ENCODE measurements around the gene MRPL16.
"Not testable (repeated sequence)": the region's sequence is repeated elsewhere in the genome, so short reads cannot be mapped to it uniquely, and the experiment has no call there.

Gene MRPL16

DNA sequence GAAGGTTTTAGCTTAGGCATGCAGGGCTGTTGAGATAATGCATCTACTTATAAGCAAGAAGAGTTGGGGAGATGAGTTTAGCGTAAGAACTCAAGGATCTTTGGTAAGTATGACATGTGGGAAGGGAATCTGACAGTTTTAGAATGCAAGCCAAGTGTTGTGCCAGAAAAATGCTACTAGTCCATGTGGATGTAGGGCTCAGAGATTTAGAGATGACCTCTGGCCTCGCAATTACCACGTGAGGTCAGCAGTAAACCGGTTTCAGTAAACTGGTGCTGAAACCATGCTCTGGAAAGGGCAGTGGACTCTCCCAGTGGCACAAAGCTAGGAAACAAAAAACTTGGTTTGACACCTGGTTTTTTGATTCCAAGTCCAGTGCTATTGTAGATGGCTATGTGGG lies 18.9 kb downstream of the MRPL16 start:
- Histone ChIP-seq H4K20me1 (ENCODE audit: insufficient read depth) (no peaks in the 10 kb centered on the region), H3K9ac (no peak overlapping the region), H2AFZ (ENCODE audit: low read depth) (no peak overlapping the region), H3K27ac (no peak overlapping the region), H3K4me3 (IDR thresholded peaks at IDR 0.05; ENCODE audit: insufficient read depth, low read depth, low read length) (no peak overlapping the region), H3K4me2 (no peak overlapping the region), H3K79me2 (ENCODE audit: insufficient read depth, low read depth) (no peaks in the 10 kb centered on the region), H3K36me3 (ENCODE audit: insufficient read depth) (no peaks in the 10 kb centered on the region), H3K27me3 (ENCODE audit: insufficient read depth, low read depth) (no peaks in the 10 kb centered on the region), H3K4me1 (ENCODE audit: low read depth, poor library complexity, severe bottlenecking) (no peaks in the 10 kb centered on the region)
- TF ChIP-seq, protein P1, sequence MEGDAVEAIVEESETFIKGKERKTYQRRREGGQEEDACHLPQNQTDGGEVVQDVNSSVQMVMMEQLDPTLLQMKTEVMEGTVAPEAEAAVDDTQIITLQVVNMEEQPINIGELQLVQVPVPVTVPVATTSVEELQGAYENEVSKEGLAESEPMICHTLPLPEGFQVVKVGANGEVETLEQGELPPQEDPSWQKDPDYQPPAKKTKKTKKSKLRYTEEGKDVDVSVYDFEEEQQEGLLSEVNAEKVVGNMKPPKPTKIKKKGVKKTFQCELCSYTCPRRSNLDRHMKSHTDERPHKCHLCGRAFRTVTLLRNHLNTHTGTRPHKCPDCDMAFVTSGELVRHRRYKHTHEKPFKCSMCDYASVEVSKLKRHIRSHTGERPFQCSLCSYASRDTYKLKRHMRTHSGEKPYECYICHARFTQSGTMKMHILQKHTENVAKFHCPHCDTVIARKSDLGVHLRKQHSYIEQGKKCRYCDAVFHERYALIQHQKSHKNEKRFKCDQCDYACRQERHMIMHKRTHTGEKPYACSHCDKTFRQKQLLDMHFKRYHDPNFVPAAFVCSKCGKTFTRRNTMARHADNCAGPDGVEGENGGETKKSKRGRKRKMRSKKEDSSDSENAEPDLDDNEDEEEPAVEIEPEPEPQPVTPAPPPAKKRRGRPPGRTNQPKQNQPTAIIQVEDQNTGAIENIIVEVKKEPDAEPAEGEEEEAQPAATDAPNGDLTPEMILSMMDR (conservative IDR thresholded peaks at IDR 0.05; ENCODE audit: low read depth, low read length), result no peak

DNA sequence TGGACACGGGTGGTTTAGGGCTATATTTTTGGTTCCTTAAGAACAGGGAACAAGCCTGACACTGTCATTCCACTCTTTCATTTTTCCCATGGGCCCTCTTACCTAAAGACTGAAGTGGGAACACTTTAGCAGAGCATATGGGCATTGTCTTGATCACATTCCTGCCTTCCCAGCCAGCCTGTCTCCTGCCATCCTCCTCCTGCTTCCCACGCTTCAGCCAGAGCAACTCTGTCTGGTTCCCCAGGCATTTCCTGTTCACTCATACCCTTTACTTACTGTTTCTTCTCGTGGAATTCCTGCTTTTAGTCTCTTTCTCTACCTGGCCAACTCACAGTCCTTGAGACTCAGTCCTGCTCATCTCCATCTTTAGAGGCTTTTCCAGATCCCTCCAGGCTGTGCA lies 22.8 kb downstream of the MRPL16 start:
- no peak overlapping the region for H3K4me3 ChIP-seq (IDR thresholded peaks at IDR 0.05; ENCODE audit: insufficient read depth, low read depth, low read length)
- H3K4me2 ChIP-seq, result no peak overlapping the region
- no peak overlapping the region for H2AFZ ChIP-seq (ENCODE audit: low read depth)

DNA sequence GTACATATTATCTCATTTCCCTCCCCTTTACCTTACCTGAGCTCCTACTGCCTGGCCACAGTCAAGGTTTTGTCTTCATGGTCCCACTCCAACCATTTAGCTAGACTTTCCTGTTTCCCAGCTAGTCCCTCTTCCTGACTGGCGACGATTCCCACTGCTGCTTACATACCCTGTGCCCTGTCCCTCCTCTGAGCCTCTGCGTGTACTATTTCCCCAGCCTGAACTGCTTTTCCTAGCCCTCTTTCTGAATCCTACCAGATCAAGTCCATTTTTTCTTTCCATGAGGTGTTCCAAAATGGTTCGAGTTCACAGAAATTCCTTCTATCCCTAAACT lies 23.4 kb downstream of the MRPL16 start:
- H3K36me3 ChIP-seq (ENCODE audit: insufficient read depth), result no peaks in the 10 kb centered on the region

More for the DNA sequence above, 22.8 kb downstream of the MRPL16 start:
- Histone ChIP-seq H3K9ac (no peak overlapping the region), H4K20me1 (ENCODE audit: insufficient read depth) (no peaks in the 10 kb centered on the region), H3K27me3 (ENCODE audit: insufficient read depth, low read depth) (no peaks in the 10 kb centered on the region), H3K27ac (no peak overlapping the region), H3K4me1 (ENCODE audit: low read depth, poor library complexity, severe bottlenecking) (no peaks in the 10 kb centered on the region), H3K79me2 (ENCODE audit: insufficient read depth, low read depth) (no peaks in the 10 kb centered on the region), H3K36me3 (ENCODE audit: insufficient read depth) (no peaks in the 10 kb centered on the region)
- TF ChIP-seq, protein P1 (conservative IDR thresholded peaks at IDR 0.05; ENCODE audit: low read depth, low read length), result no peak

DNA sequence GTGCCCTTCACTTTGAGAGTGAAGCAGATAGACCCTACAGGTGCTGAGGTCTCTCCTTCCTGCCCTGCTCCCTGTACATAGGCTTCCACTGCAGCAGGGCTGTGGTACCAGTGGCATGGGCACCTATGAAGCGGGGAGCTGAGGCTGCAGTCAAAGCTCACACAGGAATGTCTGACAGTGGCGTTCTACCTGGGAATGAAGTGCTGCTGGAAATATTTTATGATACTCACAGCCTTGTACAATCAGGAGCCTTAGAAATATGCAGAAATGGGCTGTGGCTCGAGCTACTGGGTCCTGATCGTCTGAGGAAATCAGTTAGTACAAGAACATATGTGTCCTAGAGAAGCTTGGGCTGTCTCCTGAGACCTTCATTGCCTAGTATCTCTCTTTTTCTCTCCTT lies 24.8 kb downstream of the MRPL16 start:
- TF ChIP-seq, protein P1 (conservative IDR thresholded peaks at IDR 0.05; ENCODE audit: low read depth, low read length), result no peak
- Histone ChIP-seq H3K9ac (no peak overlapping the region), H3K27ac (no peak overlapping the region)

More for the DNA sequence above, 23.4 kb downstream of the MRPL16 start:
- Histone ChIP-seq H3K4me1 (ENCODE audit: low read depth, poor library complexity, severe bottlenecking) (no peaks in the 10 kb centered on the region), H4K20me1 (ENCODE audit: insufficient read depth) (no peaks in the 10 kb centered on the region), H2AFZ (ENCODE audit: low read depth) (no peak overlapping the region), H3K27me3 (ENCODE audit: insufficient read depth, low read depth) (no peaks in the 10 kb centered on the region), H3K27ac (no peak overlapping the region), H3K4me2 (no peak overlapping the region), H3K4me3 (IDR thresholded peaks at IDR 0.05; ENCODE audit: insufficient read depth, low read depth, low read length) (no peak overlapping the region), H3K9ac (no peak overlapping the region), H3K79me2 (ENCODE audit: insufficient read depth, low read depth) (no peaks in the 10 kb centered on the region)
- TF ChIP-seq, protein P1 (conservative IDR thresholded peaks at IDR 0.05; ENCODE audit: low read depth, low read length), result no peak

DNA sequence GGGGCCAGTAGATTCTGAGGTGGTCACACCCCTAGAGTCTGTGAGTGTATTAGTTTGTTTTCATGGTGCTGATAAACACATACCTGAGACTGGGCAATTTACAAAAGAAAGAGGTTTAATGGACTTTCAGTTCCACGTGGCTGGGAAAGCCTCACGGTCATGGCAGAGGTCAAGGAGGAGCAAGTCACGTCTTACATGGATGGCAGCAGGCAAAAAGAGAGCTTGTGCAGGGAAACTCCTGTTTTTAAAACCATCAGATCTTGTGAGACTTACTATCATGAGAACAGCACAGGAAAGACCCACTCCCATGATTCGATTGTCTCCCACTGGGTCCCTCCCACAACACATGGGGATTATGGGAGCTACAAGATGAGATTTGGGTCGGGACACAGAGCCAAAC lies 26.1 kb downstream of the MRPL16 start:
- H3K4me2 ChIP-seq; H3K4me3 ChIP-seq (IDR thresholded peaks at IDR 0.05; ENCODE audit: insufficient read depth, low read depth, low read length); H2AFZ ChIP-seq (ENCODE audit: low read depth); H3K27me3 ChIP-seq (ENCODE audit: insufficient read depth, low read depth); H4K20me1 ChIP-seq (ENCODE audit: insufficient read depth); H3K4me1 ChIP-seq (ENCODE audit: low read depth, poor library complexity, severe bottlenecking); H3K9ac ChIP-seq; H3K27ac ChIP-seq; H3K36me3 ChIP-seq (ENCODE audit: insufficient read depth); H3K79me2 ChIP-seq (ENCODE audit: insufficient read depth, low read depth): not testable (repeated sequence)

More for the DNA sequence above, 24.8 kb downstream of the MRPL16 start:
- no peaks in the 10 kb centered on the region for H4K20me1 ChIP-seq (ENCODE audit: insufficient read depth)
- H3K36me3 ChIP-seq (ENCODE audit: insufficient read depth), result no peaks in the 10 kb centered on the region
- H3K4me2 ChIP-seq, result no peak overlapping the region
- H3K27me3 ChIP-seq (ENCODE audit: insufficient read depth, low read depth), result no peaks in the 10 kb centered on the region
- H2AFZ ChIP-seq (ENCODE audit: low read depth), result no peak overlapping the region
- H3K4me1 ChIP-seq (ENCODE audit: low read depth, poor library complexity, severe bottlenecking), result no peaks in the 10 kb centered on the region
- no peak overlapping the region for H3K4me3 ChIP-seq (IDR thresholded peaks at IDR 0.05; ENCODE audit: insufficient read depth, low read depth, low read length)
- H3K79me2 ChIP-seq (ENCODE audit: insufficient read depth, low read depth), result no peaks in the 10 kb centered on the region
